RWPE2 (cell line): Measurements from ENCODE around the gene PDE4A.
"Not testable (repeated sequence)": the region's sequence is repeated elsewhere in the genome, so short reads cannot be mapped to it uniquely, and the experiment has no call there.

Experiments used
- ATAC-seq: fragments of 200-7000 bp; cut with Tn5 transposase; 3 replicates; pipeline ENCODE4 v1.9.1; 2021; ENCODE audit warnings: low read depth
- DNase-seq: peaks from one replicate; pipeline ENCODE4 v3.0.0-alpha.2; 2020; ENCODE audit warnings: low spot score
- H3K27ac ChIP-seq: fragments of 450-650 bp; 2 replicates; pipeline ENCODE4 v1.5.1; 2017; ENCODE audit warnings: mild to moderate bottlenecking; ENCODE audit not compliant: poor library complexity, severe bottlenecking
- H3K27me3 ChIP-seq: fragments of 250-450 bp; sonication (Bioruptor Pico); 2 replicates; pipeline ENCODE4 v1.5.1; 2021; ENCODE audit warnings: mild to moderate bottlenecking, moderate library complexity; ENCODE audit not compliant: insufficient read depth, poor library complexity, severe bottlenecking
- H3K36me3 ChIP-seq: fragments of 250-450 bp; sonication (Bioruptor Pico); 2 replicates; pipeline ENCODE4 v1.5.1; 2020; ENCODE audit warnings: low read depth, mild to moderate bottlenecking, moderate library complexity
- H3K4me1 ChIP-seq: fragments of 250-450 bp; sonication (Bioruptor Pico); 2 replicates; pipeline ENCODE4 v1.5.1; 2021; ENCODE audit warnings: mild to moderate bottlenecking, moderate library complexity; ENCODE audit not compliant: insufficient read depth, poor library complexity, severe bottlenecking
- H3K4me3 ChIP-seq: fragments of 250-450 bp; sonication (Bioruptor Pico); 2 replicates; pipeline ENCODE4 v1.5.1; 2021; ENCODE audit warnings: mild to moderate bottlenecking, moderate library complexity; ENCODE audit not compliant: severe bottlenecking
- H3K9me3 ChIP-seq: fragments of 250-450 bp; sonication (Bioruptor Pico); 2 replicates; pipeline ENCODE4 v1.5.1; 2021; ENCODE audit warnings: mild to moderate bottlenecking, moderate library complexity; ENCODE audit not compliant: severe bottlenecking
- TF ChIP-seq, protein P1 (sequence below): fragments of 450-650 bp; IDR thresholded peaks from one replicate; pipeline ENCODE4 v1.5.1; 2017; ENCODE audit warnings: mild to moderate bottlenecking, moderate library complexity; ENCODE audit not compliant: poor library complexity, severe bottlenecking

The PDE4A gene

DNA sequence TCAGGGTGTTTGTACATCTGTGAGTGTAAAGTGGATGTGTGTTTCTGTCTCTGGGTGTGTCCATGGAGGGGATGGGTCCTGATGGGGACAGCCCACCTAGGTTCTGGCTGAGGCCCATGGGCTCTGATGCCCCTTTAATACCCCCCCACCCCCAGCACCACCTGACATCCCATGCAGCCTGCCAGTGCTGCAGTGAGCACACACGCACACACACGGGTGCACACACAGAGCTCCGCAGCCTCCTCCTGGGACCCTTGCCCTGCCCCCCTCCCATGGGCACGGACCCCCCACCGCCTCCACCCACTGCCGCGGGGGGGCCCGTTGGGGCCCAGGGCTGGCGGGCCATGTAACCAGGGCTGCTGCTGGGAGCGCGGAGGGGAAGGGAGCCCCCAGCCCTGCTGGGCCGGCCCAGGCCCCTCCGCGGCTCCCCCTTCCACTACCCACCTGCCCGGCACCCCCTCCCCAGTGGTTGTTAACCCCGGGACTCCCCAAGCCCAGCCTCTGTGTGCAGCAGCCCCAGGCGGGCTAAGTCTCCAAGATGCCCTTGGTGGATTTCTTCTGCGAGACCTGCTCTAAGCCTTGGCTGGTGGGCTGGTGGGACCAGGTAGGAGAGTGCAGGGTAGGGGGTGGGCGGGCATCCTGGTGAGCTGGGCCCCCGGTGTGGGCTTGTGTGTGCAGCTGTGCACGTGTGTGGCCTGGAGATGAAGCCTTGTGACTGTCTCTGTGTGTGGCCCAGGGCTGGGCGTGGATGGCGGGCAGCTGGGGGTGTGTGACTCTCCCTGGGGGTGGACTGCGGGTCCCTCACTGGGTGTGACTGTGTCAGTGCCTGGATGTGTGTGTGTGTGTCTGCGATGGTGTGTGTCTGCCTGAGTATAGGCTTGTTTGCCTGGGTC, 32.6 kb downstream of the PDE4A start:
- ATAC-seq (no peak), DNase-seq (no peak)
- TF ChIP-seq, protein P1, sequence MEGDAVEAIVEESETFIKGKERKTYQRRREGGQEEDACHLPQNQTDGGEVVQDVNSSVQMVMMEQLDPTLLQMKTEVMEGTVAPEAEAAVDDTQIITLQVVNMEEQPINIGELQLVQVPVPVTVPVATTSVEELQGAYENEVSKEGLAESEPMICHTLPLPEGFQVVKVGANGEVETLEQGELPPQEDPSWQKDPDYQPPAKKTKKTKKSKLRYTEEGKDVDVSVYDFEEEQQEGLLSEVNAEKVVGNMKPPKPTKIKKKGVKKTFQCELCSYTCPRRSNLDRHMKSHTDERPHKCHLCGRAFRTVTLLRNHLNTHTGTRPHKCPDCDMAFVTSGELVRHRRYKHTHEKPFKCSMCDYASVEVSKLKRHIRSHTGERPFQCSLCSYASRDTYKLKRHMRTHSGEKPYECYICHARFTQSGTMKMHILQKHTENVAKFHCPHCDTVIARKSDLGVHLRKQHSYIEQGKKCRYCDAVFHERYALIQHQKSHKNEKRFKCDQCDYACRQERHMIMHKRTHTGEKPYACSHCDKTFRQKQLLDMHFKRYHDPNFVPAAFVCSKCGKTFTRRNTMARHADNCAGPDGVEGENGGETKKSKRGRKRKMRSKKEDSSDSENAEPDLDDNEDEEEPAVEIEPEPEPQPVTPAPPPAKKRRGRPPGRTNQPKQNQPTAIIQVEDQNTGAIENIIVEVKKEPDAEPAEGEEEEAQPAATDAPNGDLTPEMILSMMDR = no peak
- Histone ChIP-seq H3K27me3 (no peaks in the 10 kb centered on the region), H3K27ac (no peak overlapping the region), H3K9me3 (no peaks in the 10 kb centered on the region), H3K36me3 (no peaks in the 10 kb centered on the region), H3K4me1 (no peaks in the 10 kb centered on the region), H3K4me3 (no peak overlapping the region)

DNA sequence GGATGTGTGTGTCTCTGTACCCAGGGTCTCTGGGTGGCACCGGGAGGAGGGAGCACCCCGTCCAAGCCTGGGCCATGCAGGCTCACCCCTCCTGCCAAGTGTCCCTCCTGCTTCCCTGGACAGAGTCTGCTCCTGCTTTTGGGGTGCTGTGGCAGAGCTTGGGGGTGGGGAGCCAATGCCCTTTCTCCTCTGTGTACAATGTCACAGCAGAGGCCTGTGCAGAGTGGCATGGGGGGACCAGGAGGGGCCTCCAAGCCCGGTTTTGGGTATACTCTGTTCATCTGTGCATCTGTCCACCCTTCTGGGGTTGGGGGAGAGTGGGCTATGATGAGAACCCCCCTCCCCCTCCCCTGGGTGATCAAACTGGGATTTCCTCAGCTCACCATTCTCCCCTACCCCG, 33.5 kb downstream of the PDE4A start:
- no peak overlapping the region for H3K27ac ChIP-seq

DNA sequence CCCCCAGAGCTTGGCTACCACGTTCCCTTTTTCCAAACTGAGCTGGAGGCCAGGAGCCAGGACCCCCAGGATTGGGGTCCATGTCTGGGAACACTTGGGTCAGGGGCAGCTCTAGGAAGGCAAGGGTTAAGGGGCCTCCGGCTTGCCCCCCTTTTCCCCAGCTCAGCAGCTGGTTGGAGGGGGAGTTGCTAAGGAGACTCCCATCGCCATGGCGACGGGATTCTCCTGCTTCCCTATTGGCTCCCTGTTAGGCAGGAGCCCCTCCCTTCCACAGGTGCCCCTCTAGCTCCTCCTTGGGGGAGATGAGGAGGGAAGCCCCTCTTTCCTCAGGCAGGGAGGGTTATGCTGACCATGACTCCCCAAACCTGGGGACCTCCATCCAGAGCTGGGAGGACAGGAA, 33.9 kb downstream of the PDE4A start:
- TF ChIP-seq, protein P1 = no peak
- Histone ChIP-seq H3K4me3 (no peak overlapping the region), H3K4me1 (no peaks in the 10 kb centered on the region), H3K9me3 (no peaks in the 10 kb centered on the region), H3K27ac (no peak overlapping the region), H3K27me3 (no peaks in the 10 kb centered on the region), H3K36me3 (no peaks in the 10 kb centered on the region)
- DNase-seq = no peak
- ATAC-seq = no peak

More for the DNA sequence above, 33.5 kb downstream of the PDE4A start:
- no peaks in the 10 kb centered on the region for H3K27me3 ChIP-seq
- H3K36me3 ChIP-seq = no peaks in the 10 kb centered on the region
- ATAC-seq (no peak), DNase-seq (no peak)
- H3K9me3 ChIP-seq = no peaks in the 10 kb centered on the region
- no peaks in the 10 kb centered on the region for H3K4me1 ChIP-seq
- TF ChIP-seq, protein P1 = no peak
- no peak overlapping the region for H3K4me3 ChIP-seq

DNA sequence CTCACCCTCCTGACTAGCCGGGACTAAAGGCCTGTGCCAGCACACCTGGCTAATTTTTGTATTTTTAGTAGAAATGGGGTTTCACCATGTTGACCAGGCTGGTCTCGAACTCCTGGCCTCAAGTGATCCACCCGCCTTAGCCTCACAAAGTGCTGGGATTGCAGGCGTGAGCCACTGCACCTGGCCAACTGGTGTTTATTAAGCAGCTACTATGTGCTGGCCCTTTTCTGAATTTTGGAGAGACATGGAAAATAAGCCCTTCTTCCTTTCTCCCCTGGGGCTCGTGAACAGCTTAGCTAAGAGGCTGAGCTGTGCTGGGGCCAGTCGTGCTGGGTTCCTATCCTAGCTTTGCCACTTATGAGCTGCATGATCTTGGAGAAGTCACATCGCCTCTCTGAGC, 38.4 kb downstream of the PDE4A start:
- DNase-seq, H3K4me1 ChIP-seq, H3K4me3 ChIP-seq, H3K27ac ChIP-seq, H3K27me3 ChIP-seq, H3K36me3 ChIP-seq, H3K9me3 ChIP-seq, ATAC-seq: not testable (repeated sequence)

DNA sequence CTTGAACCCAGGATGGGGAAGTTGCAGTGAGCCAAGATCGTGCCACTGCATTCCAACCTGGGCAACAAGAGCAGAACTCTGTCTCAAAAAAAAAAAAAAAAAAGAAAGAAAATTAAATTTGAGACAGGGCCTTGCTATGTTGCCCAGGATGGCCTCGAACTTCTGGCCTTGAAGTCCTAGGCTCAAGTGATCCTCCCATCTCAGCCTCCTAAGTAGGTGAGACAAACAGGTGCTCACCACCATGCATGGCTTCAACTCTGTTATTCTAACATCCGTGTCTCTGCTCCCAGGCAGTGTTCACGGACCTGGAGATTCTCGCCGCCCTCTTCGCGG, 40.3 kb downstream of the PDE4A start:
- Histone ChIP-seq H3K4me3 (no peak overlapping the region), H3K27ac (no peak overlapping the region), H3K9me3 (no peaks in the 10 kb centered on the region), H3K4me1 (no peaks in the 10 kb centered on the region), H3K27me3 (no peaks in the 10 kb centered on the region), H3K36me3 (no peaks in the 10 kb centered on the region)
- no peak for DNase-seq
- no peak for ATAC-seq
- TF ChIP-seq, protein P1 = no peak
